ENCODE data around the gene GNB5.

The GNB5 gene

GRCh38 chr15:52115598-52116427 is 75.4 kb downstream of the GNB5 start:
- DNase-seq (ENCODE audit: insufficient read length): no peak
- TF ChIP-seq POLR2AphosphoS5 (IDR thresholded peaks at IDR 0.05; ENCODE audit: low read depth, low read length): no peak
- TF ChIP-seq TAF1 (IDR thresholded peaks at IDR 0.05; ENCODE audit: borderline replicate concordance, low read depth, low read length): no peak
- TF ChIP-seq POLR2A (IDR thresholded peaks at IDR 0.05; ENCODE audit: low read depth, low read length): no peak
- no peak for FAIRE-seq

GRCh38 chr15:52114261-52115055 is 76.7 kb downstream of the GNB5 start:
- FAIRE-seq: no peak
- DNase-seq (ENCODE audit: insufficient read length): no peak

GRCh38 chr15:52113708-52114107 is 77.5 kb downstream of the GNB5 start:
- TF ChIP-seq TAF1 (IDR thresholded peaks at IDR 0.05; ENCODE audit: borderline replicate concordance, low read depth, low read length) (no peak), POLR2AphosphoS5 (IDR thresholded peaks at IDR 0.05; ENCODE audit: low read depth, low read length) (no peak), POLR2A (IDR thresholded peaks at IDR 0.05; ENCODE audit: low read depth, low read length) (no peak)
- no peak for FAIRE-seq

More at GRCh38 chr15:52114261-52115055, 76.7 kb downstream of the GNB5 start:
- TF ChIP-seq POLR2AphosphoS5 (IDR thresholded peaks at IDR 0.05; ENCODE audit: low read depth, low read length) (no peak), TAF1 (IDR thresholded peaks at IDR 0.05; ENCODE audit: borderline replicate concordance, low read depth, low read length) (no peak), POLR2A (IDR thresholded peaks at IDR 0.05; ENCODE audit: low read depth, low read length) (no peak)

GRCh38 chr15:52113235-52113634 is 78.0 kb downstream of the GNB5 start:
- no peak for DNase-seq (ENCODE audit: insufficient read length)
- no peak for FAIRE-seq
- TF ChIP-seq POLR2A (IDR thresholded peaks at IDR 0.05; ENCODE audit: low read depth, low read length): no peak
- no peak for TF ChIP-seq POLR2AphosphoS5 (IDR thresholded peaks at IDR 0.05; ENCODE audit: low read depth, low read length)
- TF ChIP-seq TAF1 (IDR thresholded peaks at IDR 0.05; ENCODE audit: borderline replicate concordance, low read depth, low read length): no peak

More at GRCh38 chr15:52113708-52114107, 77.5 kb downstream of the GNB5 start:
- DNase-seq (ENCODE audit: insufficient read length): no peak

GRCh38 chr15:52112203-52112750 is 78.9 kb downstream of the GNB5 start:
- peak; percentile 9 for FAIRE-seq
- no peak for TF ChIP-seq TAF1 (IDR thresholded peaks at IDR 0.05; ENCODE audit: borderline replicate concordance, low read depth, low read length)
- TF ChIP-seq POLR2A (IDR thresholded peaks at IDR 0.05; ENCODE audit: low read depth, low read length): no peak
- no peak for TF ChIP-seq POLR2AphosphoS5 (IDR thresholded peaks at IDR 0.05; ENCODE audit: low read depth, low read length)
- peak; percentile 55 for DNase-seq (ENCODE audit: insufficient read length)

- TF ChIP-seq TAF1 (IDR thresholded peaks at IDR 0.05; ENCODE audit: borderline replicate concordance, low read depth, low read length): no peak
- no peak for TF ChIP-seq POLR2AphosphoS5 (IDR thresholded peaks at IDR 0.05; ENCODE audit: low read depth, low read length)
- no peak for TF ChIP-seq POLR2A (IDR thresholded peaks at IDR 0.05; ENCODE audit: low read depth, low read length)
- FAIRE-seq (no peak), DNase-seq (ENCODE audit: insufficient read length) (no peak)
Measured at GRCh38 chr15:52111517-52112202, 79.5 kb downstream of the GNB5 start.

- TF ChIP-seq TAF1 (IDR thresholded peaks at IDR 0.05; ENCODE audit: borderline replicate concordance, low read depth, low read length): no peak
- 0 out of 2 replicates have a peak, but pooled peaks have one; percentile 50 for TF ChIP-seq POLR2AphosphoS5 (IDR thresholded peaks at IDR 0.05; ENCODE audit: low read depth, low read length)
- TF ChIP-seq POLR2A (IDR thresholded peaks at IDR 0.05; ENCODE audit: low read depth, low read length): 0 out of 2 replicates have a peak, but pooled peaks have one; percentile 28
- FAIRE-seq: no peak
- DNase-seq (ENCODE audit: insufficient read length): no peak
Measured at GRCh38 chr15:52109559-52110451, 81.4 kb downstream of the GNB5 start.

- DNase-seq (ENCODE audit: insufficient read length): no peak
- no peak for FAIRE-seq
- TF ChIP-seq POLR2AphosphoS5 (IDR thresholded peaks at IDR 0.05; ENCODE audit: low read depth, low read length) (no peak), POLR2A (IDR thresholded peaks at IDR 0.05; ENCODE audit: low read depth, low read length) (no peak), TAF1 (IDR thresholded peaks at IDR 0.05; ENCODE audit: borderline replicate concordance, low read depth, low read length) (no peak)
Measured at GRCh38 chr15:52107238-52107637, 84.0 kb downstream of the GNB5 start.

GRCh38 chr15:52106641-52107040 is 84.6 kb downstream of the GNB5 start:
- no peak for FAIRE-seq
- TF ChIP-seq POLR2AphosphoS5 (IDR thresholded peaks at IDR 0.05; ENCODE audit: low read depth, low read length): no peak
- no peak for TF ChIP-seq TAF1 (IDR thresholded peaks at IDR 0.05; ENCODE audit: borderline replicate concordance, low read depth, low read length)
- no peak for TF ChIP-seq POLR2A (IDR thresholded peaks at IDR 0.05; ENCODE audit: low read depth, low read length)
- DNase-seq (ENCODE audit: insufficient read length): no peak

GRCh38 chr15:52105846-52106245 is 85.3 kb downstream of the GNB5 start:
- no peak for FAIRE-seq
- DNase-seq (ENCODE audit: insufficient read length): no peak
- TF ChIP-seq POLR2AphosphoS5 (IDR thresholded peaks at IDR 0.05; ENCODE audit: low read depth, low read length): no peak
- no peak for TF ChIP-seq TAF1 (IDR thresholded peaks at IDR 0.05; ENCODE audit: borderline replicate concordance, low read depth, low read length)
- no peak for TF ChIP-seq POLR2A (IDR thresholded peaks at IDR 0.05; ENCODE audit: low read depth, low read length)

Data from GM12892 (cell line).